GM23248 (cell line): ENCODE measurements around the gene FAM118A.

Experiments used
- EZH2 ChIP-seq: fragments of 200-600 bp; sonication (generic); IDR thresholded peaks from 2 replicates; pipeline ENCODE4 v1.6.1; 2018; ENCODE audit warnings: antibody characterized with exemption, mild to moderate bottlenecking; ENCODE audit not compliant: insufficient read depth, poor library complexity, severe bottlenecking
- EZH2phosphoT487 ChIP-seq: fragments of 200-600 bp; sonication (generic); IDR thresholded peaks from 2 replicates; pipeline ENCODE4 v1.6.1; 2018; ENCODE audit warnings: antibody characterized with exemption, moderate library complexity, mild to moderate bottlenecking, low read depth; ENCODE audit not compliant: insufficient read depth

- no peak for TF ChIP-seq EZH2
- TF ChIP-seq EZH2phosphoT487, result no peak
Observed at GRCh38 chr22:45305456-45306075, 4.2 kb upstream of the FAM118A start.
